Hematopoietic multipotent progenitor cell treated with erythropoietin and hydrocortisone succinate and interleukin-3 and kit ligand, for 8 days (in vitro differentiated cells): Measurements from ENCODE around the gene GAPDHS.

Source experiments
- DNase-seq: peaks from one replicate; pipeline ENCODE4 v3.0.0-alpha.2; 2015

The GAPDHS gene

DNA sequence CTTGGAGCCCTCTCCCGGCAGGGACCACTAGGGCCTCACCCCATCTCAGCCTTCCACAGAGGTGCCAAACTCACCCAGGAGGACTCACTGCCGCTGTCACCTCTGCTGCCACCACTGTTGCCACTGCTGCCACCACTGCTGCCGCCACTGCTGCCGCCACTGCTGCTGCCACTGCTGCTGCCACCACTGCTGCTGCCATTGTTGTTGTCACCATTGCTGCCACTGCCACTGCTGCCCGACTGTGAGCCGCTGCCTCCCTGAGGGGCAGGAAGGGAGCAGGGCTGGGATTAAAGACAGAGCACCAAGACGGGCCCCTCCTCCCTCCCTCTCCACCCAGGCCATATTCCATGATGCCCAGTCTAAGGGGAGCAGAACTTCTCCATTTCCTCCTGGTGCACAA is 21.9 kb upstream of the GAPDHS start:
- no peak for DNase-seq

DNA sequence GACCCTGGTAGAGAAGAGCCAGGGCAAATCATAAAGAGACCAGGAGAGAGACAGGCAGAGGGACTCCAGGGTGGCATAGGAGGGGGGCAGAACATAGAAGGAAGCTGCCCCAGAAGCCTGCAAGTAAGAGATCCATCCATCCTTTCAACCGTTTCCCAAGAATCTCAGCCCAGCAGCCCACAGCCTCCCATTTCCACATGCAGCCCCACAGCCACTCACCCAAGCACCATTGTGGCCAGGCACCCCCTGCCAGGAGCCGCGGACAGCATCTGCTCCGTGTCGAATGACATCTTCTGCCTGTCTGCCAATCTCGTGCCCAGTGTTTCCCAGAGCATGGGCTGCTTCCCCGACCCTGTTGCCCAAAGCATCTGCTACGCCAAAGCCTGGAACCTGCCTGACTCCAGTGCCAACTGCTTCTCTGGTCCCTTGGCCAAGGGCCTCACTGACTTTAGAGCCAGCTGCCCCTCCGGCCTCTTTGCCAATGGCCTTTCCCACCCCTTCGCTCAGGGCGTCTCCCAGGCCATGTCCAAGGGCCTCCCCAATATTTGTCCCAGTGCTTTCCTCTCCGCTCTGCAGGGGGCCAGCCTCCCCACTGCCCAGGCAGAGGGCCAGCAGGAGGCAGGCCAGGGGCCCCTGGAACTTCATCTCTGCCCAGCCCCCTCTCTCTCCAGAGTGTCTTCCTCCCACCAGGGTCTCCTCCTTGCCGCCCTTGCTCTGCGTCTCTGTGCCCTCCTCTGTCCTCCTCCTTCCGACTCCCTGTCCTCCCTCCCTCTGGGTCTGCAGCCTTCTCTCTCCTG is 20.2 kb upstream of the GAPDHS start:
- no peak for DNase-seq

DNA sequence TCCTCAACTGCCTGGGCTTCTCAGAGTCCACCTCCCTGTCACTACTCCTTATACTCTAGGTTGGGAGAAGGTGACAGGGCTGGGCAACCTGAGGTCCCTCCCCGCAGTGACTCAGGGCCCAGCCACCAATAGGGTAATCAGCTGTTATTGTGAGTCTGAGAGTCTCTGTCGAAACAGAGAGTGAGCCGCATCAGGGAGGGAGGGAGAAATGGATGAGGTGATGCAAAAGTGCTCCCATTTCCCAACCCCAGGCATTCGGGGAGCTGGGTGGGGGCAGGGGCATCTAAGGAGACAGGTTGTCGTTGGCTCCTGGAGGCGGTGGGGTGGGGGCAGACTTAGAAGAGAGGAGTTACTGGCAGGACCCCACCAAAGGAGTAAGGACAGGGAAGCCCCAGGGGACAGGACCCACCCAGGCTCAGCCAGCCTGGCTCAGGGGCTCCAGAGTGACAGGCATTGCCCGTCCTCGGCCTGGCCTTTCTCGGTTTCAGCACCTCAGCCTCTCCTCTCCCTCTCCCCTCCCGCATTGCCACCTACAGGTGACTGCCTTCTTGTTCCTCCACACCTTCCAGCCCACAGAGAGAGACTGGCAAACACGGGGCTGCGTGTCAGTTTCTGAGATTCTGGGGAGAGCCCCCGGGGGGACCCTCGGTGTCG is 19.5 kb upstream of the GAPDHS start, which contains the start of gene DMKN:
Gene DMKN (minus strand): TSS at position 22 of the 654 bp plus-strand sequence. CDS start 174 bp downstream, outside the sequence.
- DNase-seq: no peak

GRCh38 chr19:35514282-35514809 is 18.9 kb upstream of the GAPDHS start:
- DNase-seq: no peak

GRCh38 chr19:35516310-35516709 is 16.9 kb upstream of the GAPDHS start:
- DNase-seq: no peak

GRCh38 chr19:35517342-35517741 is 15.9 kb upstream of the GAPDHS start:
- no peak for DNase-seq

DNA sequence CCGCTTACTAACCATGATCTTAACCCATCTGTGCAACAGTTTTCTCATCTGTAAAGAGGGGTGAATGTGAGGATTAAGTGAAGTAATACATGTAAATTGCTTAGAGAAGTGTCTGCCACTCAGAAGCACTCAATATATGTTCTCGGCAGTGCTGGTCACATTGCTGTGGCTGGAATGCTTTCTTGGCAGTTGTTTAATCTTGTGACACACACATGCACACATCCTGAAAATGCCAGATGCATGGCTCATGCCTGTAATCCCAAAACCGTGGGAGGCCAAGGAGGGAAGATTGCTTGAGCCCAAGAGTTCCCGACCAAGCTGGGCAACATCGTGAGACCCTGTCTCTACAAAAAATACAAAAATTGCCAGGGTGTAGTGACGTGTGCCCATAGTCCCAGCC is 14.9 kb upstream of the GAPDHS start:
- no peak for DNase-seq

DNA sequence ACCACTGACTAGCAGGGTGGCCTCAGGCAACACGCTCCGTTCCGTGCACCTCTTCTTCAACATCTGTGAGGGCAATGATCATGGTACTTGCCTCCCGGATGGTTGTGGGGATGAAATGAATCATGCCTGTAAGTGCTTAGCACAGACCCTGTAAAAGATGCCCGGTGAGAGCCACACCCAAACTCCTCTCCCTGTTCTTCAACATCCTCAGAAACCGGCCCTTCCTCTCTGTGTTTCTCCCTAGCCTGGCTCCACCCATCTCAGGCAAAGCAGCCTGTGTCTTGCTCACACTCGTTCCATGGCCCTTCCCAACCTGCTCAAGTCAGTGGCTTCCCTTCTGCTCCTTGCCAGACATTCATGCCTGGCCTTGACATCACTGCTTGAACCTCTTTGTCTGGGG is 14.0 kb upstream of the GAPDHS start:
- DNase-seq: no peak

- DNase-seq: no peak
Observed at GRCh38 chr19:35521124-35521743, 12.0 kb upstream of the GAPDHS start.

GRCh38 chr19:35522745-35523327 is 10.4 kb upstream of the GAPDHS start:
- no peak for DNase-seq

DNA sequence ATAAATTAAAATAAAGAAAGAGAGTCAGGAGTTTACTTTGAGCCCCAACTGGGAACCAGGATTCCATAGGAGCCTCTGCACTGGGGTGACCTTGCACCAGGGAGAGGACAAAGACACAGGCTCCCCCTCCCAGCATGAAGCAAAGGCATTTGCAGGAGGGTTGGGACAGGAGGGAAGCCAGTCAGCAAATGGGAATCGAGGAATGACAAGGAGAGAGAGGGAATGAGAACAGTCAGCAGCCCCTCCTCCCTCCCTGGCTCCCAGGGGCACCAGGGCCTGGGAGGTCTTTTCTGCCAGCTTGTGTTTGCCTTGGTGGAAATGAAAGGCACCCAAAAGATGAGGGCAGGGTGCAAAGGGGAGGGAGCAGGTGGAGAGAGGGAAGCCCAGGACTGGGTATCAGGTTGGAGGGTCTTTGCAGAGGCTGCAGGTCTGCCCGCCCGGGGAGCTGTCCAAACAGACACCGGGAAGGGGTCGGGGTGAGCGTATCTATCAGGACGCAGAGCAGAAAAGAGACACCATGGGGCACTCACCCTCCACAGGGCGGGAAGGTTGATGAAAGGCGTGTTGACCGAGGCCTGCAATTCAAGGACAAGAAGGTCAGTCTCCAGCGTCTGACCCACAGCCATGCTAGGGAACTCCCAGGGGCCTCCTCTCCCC is 8.9 kb upstream of the GAPDHS start:
- DNase-seq: no peak

DNA sequence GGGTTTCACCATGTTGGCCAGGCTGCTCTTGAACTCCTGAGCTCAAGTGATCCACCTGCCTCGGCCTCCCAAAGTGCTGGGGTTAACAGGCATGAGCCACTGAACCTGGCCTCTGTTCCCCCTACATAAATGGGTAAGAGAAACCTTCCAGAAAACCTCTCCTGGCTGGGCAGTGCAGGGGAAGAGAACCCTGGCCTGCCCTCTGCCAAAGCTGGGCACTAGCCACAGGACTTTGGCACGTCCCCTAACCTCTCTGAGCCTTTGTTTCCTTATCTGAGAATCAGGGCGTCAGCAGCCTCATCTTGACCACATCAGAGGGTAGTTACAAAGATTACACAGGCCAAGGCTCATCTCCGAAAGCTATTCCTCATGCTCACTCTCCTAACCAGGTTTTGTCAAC is 7.4 kb upstream of the GAPDHS start:
- no peak for DNase-seq

- DNase-seq: no peak
Observed at GRCh38 chr19:35528218-35529038, 4.8 kb upstream of the GAPDHS start, which contains the start of gene SBSN. Gene SBSN, minus strand, starts transcription at chr19:35528311. Its CDS starts 30 bp downstream, at chr19:35528281.

DNA sequence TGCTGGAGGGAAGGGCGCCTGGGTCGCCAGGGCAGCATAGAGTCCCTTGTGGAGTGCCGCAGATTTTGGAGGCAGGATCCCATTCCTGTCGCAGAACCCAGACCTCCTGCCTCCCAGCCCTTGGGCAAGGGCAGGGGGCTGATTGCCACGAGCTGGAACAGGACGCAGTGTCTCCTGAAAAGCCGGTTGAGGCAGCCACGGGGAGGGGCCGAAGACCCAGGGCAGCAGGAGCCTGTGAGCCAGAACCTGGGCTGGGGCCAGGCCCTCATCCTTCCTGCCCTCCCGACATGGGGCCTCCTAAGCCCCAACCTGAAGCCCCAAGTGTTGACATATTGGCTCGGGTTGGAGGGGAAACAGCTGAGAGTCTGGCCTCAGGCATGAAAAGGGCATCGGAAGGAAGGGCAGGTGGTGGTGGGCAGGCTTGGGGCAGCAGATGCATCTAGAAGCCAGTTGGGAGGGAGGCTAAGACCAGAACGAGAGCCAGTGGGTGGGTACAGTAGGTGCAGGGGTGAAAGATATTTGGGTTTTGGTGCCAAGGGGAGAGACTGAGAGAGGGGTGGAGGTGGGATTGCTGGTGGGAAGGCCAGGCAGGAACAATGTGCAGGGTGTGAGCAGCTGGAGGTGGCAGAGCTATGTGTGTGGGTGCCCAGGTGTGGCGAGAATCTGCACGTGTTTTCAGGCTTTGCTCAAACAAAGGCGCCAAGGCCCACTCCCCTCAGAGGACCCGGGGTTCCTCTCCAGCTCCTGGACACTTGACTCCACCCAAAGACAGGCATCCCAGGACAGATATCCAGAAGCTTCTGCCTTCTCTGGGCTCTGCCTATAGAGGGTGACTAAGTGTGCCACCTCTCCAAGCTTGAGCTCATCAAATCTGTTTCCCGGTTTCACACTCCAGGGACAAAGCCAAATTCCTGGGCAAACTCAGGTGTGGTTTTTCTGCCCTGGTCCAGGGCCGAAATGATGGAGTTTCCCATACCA is 3.7 kb upstream of the GAPDHS start:
- DNase-seq: no peak

- no peak for DNase-seq
Observed at GRCh38 chr19:35531291-35531690, 2.0 kb upstream of the GAPDHS start.

- DNase-seq: no peak
Observed at GRCh38 chr19:35533822-35534392, 651 bp downstream of the GAPDHS start.

- no peak for DNase-seq
Observed at GRCh38 chr19:35534803-35535480, 1.7 kb downstream of the GAPDHS start.

GRCh38 chr19:35539314-35539713 is 6.1 kb downstream of the GAPDHS start:
- DNase-seq: no peak

- DNase-seq: no peak
Observed at GRCh38 chr19:35539850-35540249, 6.6 kb downstream of the GAPDHS start.
